Neural cell (in vitro differentiated cells): ENCODE data around the gene MRO. TPM values are rescaled to one million over a fixed set of nuclear protein-coding genes. Genes with fewer than 3 reads are reported as not detected.

Experiments used
- H2AFZ ChIP-seq: fragments of 200-600, 300-800 bp; sonication (generic), shearing (Covaris generic); 2 replicates; pipeline ENCODE4 v1.6.0; 2014; ENCODE audit warnings: low read depth, mild to moderate bottlenecking, antibody characterized with exemption, low read length, moderate library complexity
- H3F3A ChIP-seq: fragments of 200-600 bp; shearing (Covaris generic); 2 replicates; pipeline ENCODE4 v1.6.1; 2016; ENCODE audit warnings: mild to moderate bottlenecking, moderate library complexity, mixed read lengths, antibody characterized with exemption, low read length; ENCODE audit not compliant: insufficient read depth, poor library complexity, severe bottlenecking
- H3K27ac ChIP-seq: fragments of 200-600, 300-800 bp; sonication (generic), shearing (Covaris generic); 2 replicates; pipeline ENCODE4 v1.5.1; 2014; ENCODE audit warnings: mild to moderate bottlenecking, low read length, moderate library complexity
- H3K27me3 ChIP-seq: fragments of 300-800, 200-600 bp; sonication (generic), shearing (Covaris generic); 2 replicates; pipeline ENCODE4 v1.6.0; 2014; ENCODE audit warnings: mild to moderate bottlenecking, low read depth, low read length, moderate library complexity; ENCODE audit not compliant: insufficient read depth
- H3K36me3 ChIP-seq: fragments of 300-800, 200-600 bp; sonication (generic), shearing (Covaris generic); 2 replicates; pipeline ENCODE4 v1.5.1; 2014; ENCODE audit warnings: mild to moderate bottlenecking, antibody characterized with exemption, low read length, moderate library complexity; ENCODE audit not compliant: insufficient read depth
- H3K4me2 ChIP-seq: fragments of 300-800, 200-600 bp; sonication (generic), shearing (Covaris generic); 2 replicates; pipeline ENCODE4 v1.6.0; 2014; ENCODE audit warnings: mild to moderate bottlenecking, low read length
- H3K4me3 ChIP-seq: fragments of 300-800, 200-600 bp; sonication (generic), shearing (Covaris generic); 2 replicates; pipeline ENCODE4 v1.5.1; 2014; ENCODE audit warnings: mild to moderate bottlenecking, low read length, moderate library complexity
- H3K79me2 ChIP-seq: fragments of 200-600 bp; shearing (Covaris generic); replicated peaks from 2 replicates; pipeline ENCODE4 v1.6.0; 2014; ENCODE audit warnings: mild to moderate bottlenecking, low read length, moderate library complexity; ENCODE audit not compliant: insufficient read depth
- H3K9ac ChIP-seq: fragments of 300-800, 200-600 bp; sonication (generic), shearing (Covaris generic); 2 replicates; pipeline ENCODE4 v1.6.1; 2016; ENCODE audit warnings: mild to moderate bottlenecking, low read length, mixed read lengths
- H3K9me2 ChIP-seq: fragments of 200-600 bp; shearing (Covaris generic); 2 replicates; pipeline ENCODE4 v1.6.1; 2016; ENCODE audit warnings: mild to moderate bottlenecking, low read length, mixed read lengths; ENCODE audit not compliant: insufficient read depth
- H3K9me3 ChIP-seq: fragments of 200-600, 300-800 bp; sonication (generic), shearing (Covaris generic); 2 replicates; pipeline ENCODE4 v1.6.1; 2016; ENCODE audit warnings: mild to moderate bottlenecking, mixed run types, low read length, moderate library complexity, mixed read lengths
- H4K20me1 ChIP-seq: fragments of 200-600 bp; shearing (Covaris generic); 2 replicates; pipeline ENCODE4 v1.6.1; 2016; ENCODE audit warnings: mild to moderate bottlenecking, mixed run types; ENCODE audit not compliant: insufficient read depth
- CTCF ChIP-seq: fragments of 450-650 bp; IDR thresholded peaks from 2 replicates; pipeline ENCODE4 v1.5.1; 2014; ENCODE audit warnings: antibody characterized with exemption, mild to moderate bottlenecking, moderate library complexity; ENCODE audit not compliant: poor library complexity, severe bottlenecking
- EP300 ChIP-seq: fragments of 450-650 bp; conservative IDR thresholded peaks from 2 replicates; pipeline ENCODE4 v1.6.1; 2014; ENCODE audit warnings: antibody characterized with exemption, mild to moderate bottlenecking, moderate library complexity; ENCODE audit not compliant: poor library complexity, severe bottlenecking
- EZH2 ChIP-seq: fragments of 200-600, 300-800 bp; shearing (Covaris generic), sonication (generic); IDR thresholded peaks from 2 replicates; pipeline ENCODE4 v1.6.1; 2014; ENCODE audit warnings: antibody characterized with exemption, low read length, borderline replicate concordance, mild to moderate bottlenecking; ENCODE audit not compliant: insufficient read depth, poor library complexity, severe bottlenecking
- MXI1 ChIP-seq: fragments of 450-650 bp; conservative IDR thresholded peaks from 2 replicates; pipeline ENCODE4 v1.6.1; 2014; ENCODE audit warnings: antibody characterized with exemption, mild to moderate bottlenecking; ENCODE audit not compliant: poor library complexity, severe bottlenecking
- POLR2AphosphoS5 ChIP-seq: IDR thresholded peaks from 2 replicates; pipeline ENCODE4 v1.6.1; 2012
- RAD21 ChIP-seq: fragments of 450-650 bp; conservative IDR thresholded peaks from 2 replicates; pipeline ENCODE4 v1.6.1; 2014; ENCODE audit warnings: antibody characterized with exemption, mild to moderate bottlenecking, moderate library complexity
- REST ChIP-seq: IDR thresholded peaks from 2 replicates; pipeline ENCODE4 v1.6.1; 2012; ENCODE audit warnings: borderline replicate concordance
- SMC3 ChIP-seq: fragments of 450-650 bp; conservative IDR thresholded peaks from 2 replicates; pipeline ENCODE4 v1.6.1; 2014; ENCODE audit warnings: antibody characterized with exemption, mild to moderate bottlenecking, moderate library complexity; ENCODE audit not compliant: poor library complexity
- TAF1 ChIP-seq: IDR thresholded peaks from 2 replicates; pipeline ENCODE4 v1.6.1; 2012; ENCODE audit warnings: low read depth
- polyA plus RNA-seq: library from polyadenylated mRNA; depleted of rRNA; stranded (reverse); fragments of >200 nt; gene quantifications from 2 replicates; pipeline ENCODE4 v1.2.3, GENCODE V29; 2014

MRO gene
- polyA plus RNA-seq, 1 donor from 2014 or later = not detected

- H3K4me3 ChIP-seq = no peak overlapping the region
- H3K9ac ChIP-seq = no peak overlapping the region
- H4K20me1 ChIP-seq = no peaks in the 10 kb centered on the region
- no peaks in the 10 kb centered on the region for H3K27me3 ChIP-seq
- no peak overlapping the region for H3K27ac ChIP-seq
- no peaks in the 10 kb centered on the region for H3K79me2 ChIP-seq
- no peaks in the 10 kb centered on the region for H3K9me3 ChIP-seq
- H3K9me2 ChIP-seq = no peaks in the 10 kb centered on the region
- H3K36me3 ChIP-seq = no peaks in the 10 kb centered on the region
- H3F3A ChIP-seq = no peaks in the 10 kb centered on the region
- no peak overlapping the region for H2AFZ ChIP-seq
- no peak overlapping the region for H3K4me2 ChIP-seq
- no peak for TF ChIP-seq SMC3
- TF ChIP-seq EZH2 = no peak
- TF ChIP-seq MXI1 = no peak
- no peak for TF ChIP-seq REST
- no peak for TF ChIP-seq TAF1
- TF ChIP-seq EP300 = no peak
- no peak for TF ChIP-seq POLR2AphosphoS5
- no peak for TF ChIP-seq CTCF
- no peak for TF ChIP-seq RAD21
These were observed 27.4 kb upstream of the MRO start for GRCh38 chr18:50847192-50847591.

- TF ChIP-seq RAD21 = no peak
- TF ChIP-seq SMC3 = no peak
- no peak for TF ChIP-seq MXI1
- no peak for TF ChIP-seq CTCF
- no peak for TF ChIP-seq EZH2
- TF ChIP-seq REST = no peak
- TF ChIP-seq EP300 = no peak
- no peak for TF ChIP-seq TAF1
- no peak for TF ChIP-seq POLR2AphosphoS5
- no peaks in the 10 kb centered on the region for H3K36me3 ChIP-seq
- H3K27me3 ChIP-seq = no peaks in the 10 kb centered on the region
These were observed 25.1 kb upstream of the MRO start for GRCh38 chr18:50844960-50845359.

More at GRCh38 chr18:50844960-50845359, 25.1 kb upstream of the MRO start:
- Histone ChIP-seq H2AFZ (no peak overlapping the region), H3K9me3 (no peaks in the 10 kb centered on the region), H3K4me3 (no peak overlapping the region), H3F3A (no peaks in the 10 kb centered on the region), H3K9me2 (no peaks in the 10 kb centered on the region), H4K20me1 (no peaks in the 10 kb centered on the region), H3K27ac (no peak overlapping the region), H3K4me2 (no peak overlapping the region), H3K79me2 (no peaks in the 10 kb centered on the region), H3K9ac (no peak overlapping the region)
